Thyroid gland (tissue), 4 donors: ENCODE results near the gene PCDHGA2. TPM values are rescaled to one million over a fixed set of nuclear protein-coding genes. Genes with fewer than 3 reads are reported as not detected.
"Not testable (repeated sequence)": the region's sequence is repeated elsewhere in the genome, so short reads cannot be mapped to it uniquely, and the experiment has no call there.

Source experiments
- DNase-seq, 2 donors: peaks; one replicate each; pipeline ENCODE4 v3.0.0-alpha.2; 2019
- H3K27ac ChIP-seq, 3 donors: fragments of 200-600 bp; sonication (generic); 1 replicate in 2 of 3; 2 replicates in 1 of 3; pipeline ENCODE4 v1.5.1; 2016 to 2019; ENCODE audit warnings: mild to moderate bottlenecking in 1 of 3, moderate library complexity in 1 of 3
- H3K27me3 ChIP-seq: fragments of 200-600 bp; sonication (generic); one replicate; pipeline ENCODE4 v1.5.1; 2019
- H3K36me3 ChIP-seq, 2 donors: fragments of 200-600 bp; sonication (generic); one replicate each; pipeline ENCODE4 v1.5.1; 2016 to 2019
- H3K4me1 ChIP-seq, 2 donors: fragments of 200-600 bp; sonication (generic); one replicate each; pipeline ENCODE4 v1.5.1; 2017 to 2019
- H3K4me3 ChIP-seq, 3 donors: fragments of 200-600 bp; sonication (generic); replicated peaks in 1 of 3; 1 replicate in 2 of 3; 2 replicates in 1 of 3; pipeline ENCODE4 v1.5.1; 2016; ENCODE audit warnings: mild to moderate bottlenecking in 1 of 3
- H3K9me3 ChIP-seq: fragments of 200-600 bp; sonication (generic); one replicate; pipeline ENCODE4 v1.5.1; 2017
- CTCF ChIP-seq, 6 experiments: fragments of 200-600 bp in 3 of 6; fragments of 450-650 bp in 3 of 6; sonication (generic) in 3 of 6; IDR thresholded peaks; one replicate each; pipeline ENCODE4 v1.5.1; 2016 to 2019; ENCODE audit warnings: antibody characterized with exemption in 6 of 6, mild to moderate bottlenecking in 2 of 6, inconsistent platforms in 1 of 6, moderate library complexity in 1 of 6
- POLR2A ChIP-seq, 2 donors: fragments of 450-650 bp; IDR thresholded peaks; one replicate each; pipeline ENCODE4 v1.6.1; 2017; ENCODE audit warnings: antibody characterized with exemption in 2 of 2, mild to moderate bottlenecking in 2 of 2, moderate library complexity in 1 of 2
- WGBS, 2 donors: methylation state at CpG; one replicate each; pipeline ENCODE4 v1.1.5; 2017; 5-methylcytosine and 5-hydroxymethylcytosine counted together
- intact Hi-C: fragments of 100-400 bp; cut with DNase I; formaldehyde crosslinking; loops from one replicate; pipeline ENCODE4 v1.15.1; 2023
- total RNA-seq, 4 donors: library from RNA; depleted of rRNA; stranded (reverse); fragments of >200 nt; gene quantifications; one replicate each; pipeline ENCODE4 v1.2.3, GENCODE V29; 2016

Gene PCDHGA2
- total RNA-seq, 4 donors from 2014 or later: 4.3 to 6.4 (median 5.6) TPM

DNA sequence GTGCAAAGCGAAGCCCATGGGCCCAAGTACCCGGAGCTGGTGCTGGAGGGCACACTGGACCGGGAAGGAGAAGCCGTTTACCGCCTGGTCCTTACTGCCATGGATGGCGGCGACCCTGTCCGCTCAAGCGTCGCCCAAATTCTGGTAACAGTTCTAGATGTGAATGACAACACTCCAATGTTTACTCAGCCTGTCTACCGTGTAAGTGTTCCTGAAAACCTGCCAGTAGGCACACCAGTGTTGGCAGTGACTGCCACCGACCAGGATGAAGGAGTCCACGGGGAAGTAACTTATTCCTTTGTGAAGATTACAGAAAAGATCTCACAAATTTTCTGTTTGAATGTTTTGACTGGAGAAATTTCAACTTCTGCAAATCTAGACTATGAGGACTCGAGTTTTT, 36.1 kb downstream of the PCDHGA2 start:
- no peaks in the 10 kb centered on the region for H3K27me3 ChIP-seq
- no peaks in the 10 kb centered on the region for H3K9me3 ChIP-seq
- 46 to 56% methylated on average over 14 of the region's 14 CpGs for WGBS, 2 donors
- H3K4me1 ChIP-seq: no peaks in the 10 kb centered on the region
- H3K4me3 ChIP-seq: no peak overlapping the region
- peak; percentile 23 to 32 for DNase-seq
- intact Hi-C loops: no loop called here
- TF ChIP-seq CTCF (IDR thresholded peaks at IDR 0.05) (no peak), POLR2A (IDR thresholded peaks at IDR 0.05) (no peak)
- H3K36me3 ChIP-seq: no peaks in the 10 kb centered on the region
- H3K27ac ChIP-seq: no peak overlapping the region

GRCh38 chr5:141375444-141376155, 37.0 kb downstream of the PCDHGA2 start:
- H3K27me3 ChIP-seq, H3K36me3 ChIP-seq, H3K4me3 ChIP-seq, H3K9me3 ChIP-seq, DNase-seq, H3K4me1 ChIP-seq, intact Hi-C loops, H3K27ac ChIP-seq: not testable (repeated sequence)
- 38 to 42% methylated on average over 12 to 15 of the region's 48 CpGs for WGBS, 2 donors

DNA sequence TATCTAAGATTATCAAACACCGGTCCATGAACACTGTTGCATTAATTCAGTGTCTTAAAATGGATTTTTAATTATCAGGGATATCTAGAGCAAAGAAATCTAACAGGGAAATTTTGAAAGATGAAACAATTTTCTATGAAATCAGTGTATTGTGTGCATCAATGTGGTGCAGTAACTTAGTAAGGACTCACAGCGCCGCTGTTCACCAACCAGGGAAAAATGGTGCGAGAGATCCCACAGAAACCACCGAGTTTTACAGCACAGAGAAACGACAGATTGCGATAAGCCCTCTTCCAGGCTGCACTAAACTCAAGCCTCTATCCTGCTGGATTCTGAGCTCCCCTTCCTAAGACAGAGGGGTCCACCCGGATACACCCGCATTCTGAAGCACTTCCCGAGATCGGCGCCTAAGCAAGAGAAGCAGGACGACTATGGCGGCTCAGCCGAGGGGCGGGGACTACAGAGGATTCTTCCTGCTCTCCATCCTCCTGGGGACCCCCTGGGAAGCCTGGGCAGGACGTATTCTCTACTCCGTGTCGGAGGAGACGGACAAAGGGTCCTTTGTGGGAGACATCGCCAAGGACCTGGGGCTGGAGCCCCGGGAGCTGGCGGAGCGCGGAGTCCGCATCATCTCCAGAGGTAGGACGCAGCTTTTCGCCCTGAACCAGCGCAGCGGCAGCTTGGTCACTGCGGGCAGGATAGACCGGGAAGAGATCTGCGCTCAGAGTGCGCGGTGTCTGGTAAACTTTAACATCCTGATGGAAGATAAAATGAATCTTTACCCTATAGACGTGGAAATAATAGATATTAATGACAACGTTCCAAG, 44.1 kb downstream of the PCDHGA2 start, which contains the start of gene PCDHGA7:
PCDHGA7 (plus strand) TSS at position 274 of the 826 bp plus-strand sequence; CDS start at position 432, 158 bp downstream.
- TF ChIP-seq CTCF (IDR thresholded peaks at IDR 0.05): peak in 4 of 6 experiments; percentile 9 to 33 (median 30)
- no peak for TF ChIP-seq POLR2A (IDR thresholded peaks at IDR 0.05)
- no peaks in the 10 kb centered on the region for H3K36me3 ChIP-seq
- no peaks in the 10 kb centered on the region for H3K4me1 ChIP-seq
- peak in 1 of 2 donors; percentile 22 for DNase-seq
- intact Hi-C loops: no loop called here
- no peak within 1 kb of the TSS for H3K27ac ChIP-seq
- WGBS, 2 donors: 9 to 17% methylated on average over 37 of the region's 37 CpGs
- no peaks in the 10 kb centered on the region for H3K9me3 ChIP-seq
- H3K4me3 ChIP-seq: peak within 1 kb of the TSS in 1 of 3 donors; percentile 16
- no peaks in the 10 kb centered on the region for H3K27me3 ChIP-seq

GRCh38 chr5:141383345-141383744, 44.8 kb downstream of the PCDHGA2 start:
- H3K4me3 ChIP-seq: no peak overlapping the region
- no peaks in the 10 kb centered on the region for H3K4me1 ChIP-seq
- intact Hi-C loops: no loop called here
- H3K27me3 ChIP-seq: no peaks in the 10 kb centered on the region
- TF ChIP-seq CTCF (IDR thresholded peaks at IDR 0.05) (no peak), POLR2A (IDR thresholded peaks at IDR 0.05) (no peak)
- H3K9me3 ChIP-seq: no peaks in the 10 kb centered on the region
- H3K36me3 ChIP-seq: no peaks in the 10 kb centered on the region
- 30 to 39% methylated on average over 21 of the region's 21 CpGs for WGBS, 2 donors
- DNase-seq: no peak
- no peak overlapping the region for H3K27ac ChIP-seq

DNA sequence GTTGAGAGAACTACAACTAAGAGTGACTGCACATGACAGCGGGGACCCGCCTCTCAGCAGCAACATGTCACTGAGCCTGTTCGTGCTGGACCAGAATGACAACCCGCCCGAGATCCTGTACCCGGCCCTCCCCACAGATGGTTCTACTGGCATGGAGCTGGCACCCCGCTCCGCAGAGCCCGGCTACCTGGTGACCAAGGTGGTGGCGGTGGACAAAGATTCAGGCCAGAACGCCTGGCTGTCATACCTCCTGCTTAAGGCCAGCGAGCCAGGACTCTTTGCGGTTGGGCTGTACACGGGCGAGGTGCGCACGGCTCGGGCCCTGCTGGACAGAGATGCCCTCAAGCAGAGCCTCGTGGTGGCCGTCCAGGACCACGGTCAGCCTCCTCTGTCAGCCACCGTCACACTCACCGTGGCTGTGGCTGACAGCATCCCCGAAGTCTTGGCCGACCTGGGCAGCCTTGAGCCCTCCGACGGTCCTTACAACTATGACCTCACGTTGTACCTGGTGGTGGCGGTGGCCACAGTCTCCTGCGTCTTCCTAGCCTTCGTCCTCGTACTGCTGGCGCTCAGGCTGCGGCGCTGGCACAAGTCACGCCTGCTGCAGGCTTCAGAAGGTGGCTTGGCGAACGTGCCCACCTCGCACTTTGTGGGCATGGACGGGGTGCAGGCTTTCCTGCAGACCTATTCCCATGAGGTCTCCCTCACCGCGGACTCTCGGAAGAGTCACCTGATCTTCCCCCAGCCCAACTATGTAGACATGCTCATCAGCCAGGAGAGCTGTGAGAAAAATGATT, 46.1 kb downstream of the PCDHGA2 start:
- H3K9me3 ChIP-seq: no peaks in the 10 kb centered on the region

More for the DNA sequence above, 46.1 kb downstream of the PCDHGA2 start:
- H3K27me3 ChIP-seq: no peaks in the 10 kb centered on the region
- intact Hi-C loops: no loop called here
- TF ChIP-seq POLR2A (IDR thresholded peaks at IDR 0.05): no peak
- TF ChIP-seq CTCF (IDR thresholded peaks at IDR 0.05): no peak
- no peak overlapping the region for H3K4me3 ChIP-seq
- H3K4me1 ChIP-seq: no peaks in the 10 kb centered on the region
- no peak for DNase-seq
- no peak overlapping the region for H3K27ac ChIP-seq
- no peaks in the 10 kb centered on the region for H3K36me3 ChIP-seq
- 36 to 47% methylated on average over 26 to 39 of the region's 43 CpGs for WGBS, 2 donors
